ENCODE data around the gene CRB1. TPM values are rescaled to one million over a fixed set of nuclear protein-coding genes. Genes with fewer than 3 reads are reported as not detected.

Gene CRB1
- polyA plus RNA-seq, 3 donors: not detected

GRCh38 chr1:197521118-197521739 is 253.2 kb downstream of the CRB1 start:
- intact Hi-C loops (cut with micrococcal nuclease): loop anchor here (5.0 kb wide), 2 partner anchors 401 to 946 kb away; no protein-coding TSS in a partner anchor
- Mint-ChIP-seq H3K9me3 (no peaks in the 10 kb centered on the region), H3K4me3 (no peak overlapping the region), H3K27me3 (ENCODE audit: low read depth in 3 of 3) (no peaks in the 10 kb centered on the region), H3K4me1 (no peaks in the 10 kb centered on the region), H3K27ac (no peak overlapping the region), H3K36me3 (peaks cover 0 to 3% of the 10 kb centered on the region in 2 donors)
- Histone ChIP-seq H4K20me1 (ENCODE audit: insufficient read depth, low read length) (no peaks in the 10 kb centered on the region), H3K27ac (ENCODE audit: low read depth in 1 of 2, low read length in 2 of 2) (no peak overlapping the region), H3K9me3 (replicated peaks in 1 of 2; ENCODE audit: control insufficient read depth in 1 of 2, insufficient read depth in 1 of 2, low read length in 2 of 2) (no peaks in the 10 kb centered on the region), H3K4me2 (replicated peaks; ENCODE audit: extremely low read depth, low read length, poor library complexity, severe bottlenecking) (no peak overlapping the region), H3K4me3 (replicated peaks in 1 of 3; ENCODE audit: low read depth in 2 of 3, low read length in 3 of 3) (no peak overlapping the region), H2AFZ (ENCODE audit: insufficient read depth, low read depth, low read length, poor library complexity, severe bottlenecking) (no peak overlapping the region), H3K27me3 (ENCODE audit: control insufficient read depth in 2 of 2, insufficient read depth in 2 of 2, low read length in 2 of 2) (no peaks in the 10 kb centered on the region), H3K9ac (ENCODE audit: insufficient read depth, low read length, poor library complexity, severe bottlenecking) (no peak overlapping the region), H3K79me2 (ENCODE audit: insufficient read depth, low read length) (no peaks in the 10 kb centered on the region), H3K4me1 (ENCODE audit: control insufficient read depth in 1 of 2, insufficient read depth in 2 of 2, low read length in 2 of 2) (no peaks in the 10 kb centered on the region), H3K36me3 (replicated peaks in 1 of 2; ENCODE audit: control insufficient read depth in 1 of 2, insufficient read depth in 2 of 2, low read length in 2 of 2) (no peaks in the 10 kb centered on the region)
- WGBS (ENCODE audit: insufficient coverage): no CpG with 5 or more reads among the region's 2 CpGs
- peak; percentile 5 to 20 (median 11) for DNase-seq
- peak; percentile 78 for TF ChIP-seq CTCF (IDR thresholded peaks at IDR 0.05)

- Histone ChIP-seq H3K4me2 (replicated peaks; ENCODE audit: extremely low read depth, low read length, poor library complexity, severe bottlenecking) (no peak overlapping the region), H3K36me3 (replicated peaks in 1 of 2; ENCODE audit: control insufficient read depth in 1 of 2, insufficient read depth in 2 of 2, low read length in 2 of 2) (no peaks in the 10 kb centered on the region), H3K4me3 (replicated peaks in 1 of 3; ENCODE audit: low read depth in 2 of 3, low read length in 3 of 3) (no peak overlapping the region), H3K4me1 (ENCODE audit: control insufficient read depth in 1 of 2, insufficient read depth in 2 of 2, low read length in 2 of 2) (no peaks in the 10 kb centered on the region), H3K27ac (ENCODE audit: low read depth in 1 of 2, low read length in 2 of 2) (no peak overlapping the region), H3K27me3 (ENCODE audit: control insufficient read depth in 2 of 2, insufficient read depth in 2 of 2, low read length in 2 of 2) (no peaks in the 10 kb centered on the region), H3K79me2 (ENCODE audit: insufficient read depth, low read length) (no peaks in the 10 kb centered on the region), H3K9ac (ENCODE audit: insufficient read depth, low read length, poor library complexity, severe bottlenecking) (no peak overlapping the region), H4K20me1 (ENCODE audit: insufficient read depth, low read length) (no peaks in the 10 kb centered on the region), H3K9me3 (replicated peaks in 1 of 2; ENCODE audit: control insufficient read depth in 1 of 2, insufficient read depth in 1 of 2, low read length in 2 of 2) (no peaks in the 10 kb centered on the region), H2AFZ (ENCODE audit: insufficient read depth, low read depth, low read length, poor library complexity, severe bottlenecking) (no peak overlapping the region)
- H3K36me3 Mint-ChIP-seq: peaks cover 0 to 2% of the 10 kb centered on the region in 2 donors
- TF ChIP-seq CTCF (IDR thresholded peaks at IDR 0.05): peak; percentile 92
- no CpG with 5 or more reads among the region's 4 CpGs for WGBS (ENCODE audit: insufficient coverage)
- intact Hi-C loops (cut with micrococcal nuclease): no loop called here
- peak; percentile 4 to 44 (median 24) for DNase-seq
- no peak overlapping the region for H3K4me3 Mint-ChIP-seq
- H3K9me3 Mint-ChIP-seq: no peaks in the 10 kb centered on the region
- H3K27ac Mint-ChIP-seq: no peak overlapping the region
- H3K27me3 Mint-ChIP-seq (ENCODE audit: low read depth in 3 of 3): no peaks in the 10 kb centered on the region
- H3K4me1 Mint-ChIP-seq: no peaks in the 10 kb centered on the region
Observed at GRCh38 chr1:197526736-197527371, 258.8 kb downstream of the CRB1 start.

Small RNA genes lying within 50 kb of the gene (small RNA-seq; reads per million reads assigned to genes)
- not detected for gene MRPS21P3 (ENCODE audit: insufficient read length, low read depth)

Other genes with a start within 250 kb of the CRB1 start
- gene F13B, start 201.0 kb upstream of the CRB1 start, polyA plus RNA-seq: not detected
- under 1 TPM; 0.01 to 0.08 (median 0.05) TPM for gene ASPM, start 121.6 kb upstream of the CRB1 start, polyA plus RNA-seq
- 1 to 10 TPM in 2 of 3 donors, under 1 TPM in 1; 0.95 to 1.5 (median 1.3) TPM for gene ZBTB41, start 67.0 kb upstream of the CRB1 start, polyA plus RNA-seq

Measured in CD14-positive monocyte (primary cell).